Measurements from ENCODE around the gene COL1A2.

Gene COL1A2

GRCh38 chr7:94396037-94396431, 1.3 kb downstream of the COL1A2 start:
- no peak overlapping the region for H3K27ac ChIP-seq (ENCODE audit: low read length)
- no peak overlapping the region for H3K9ac ChIP-seq (ENCODE audit: low read length)
- H3F3A ChIP-seq (ENCODE audit: insufficient read depth, low read length): no peaks in the 10 kb centered on the region
- no peaks in the 10 kb centered on the region for H3K79me2 ChIP-seq (ENCODE audit: low read length)
- H3K4me2 ChIP-seq (ENCODE audit: low read depth, low read length): no peak overlapping the region
- H3K4me3 ChIP-seq (ENCODE audit: low read length): no peak overlapping the region
- no peaks in the 10 kb centered on the region for H4K20me1 ChIP-seq (ENCODE audit: insufficient read depth, low read length)
- no peaks in the 10 kb centered on the region for H3K27me3 ChIP-seq (replicated peaks; ENCODE audit: insufficient read depth, low read length)
- H3K4me1 ChIP-seq (ENCODE audit: low read length): 0 out of 2 replicates have a peak, but pooled peaks cover 4% of the 10 kb centered on the region
- no peak for DNase-seq
- no peaks in the 10 kb centered on the region for H3K9me2 ChIP-seq (replicated peaks; ENCODE audit: insufficient read depth, low read length)
- H2AFZ ChIP-seq (ENCODE audit: low read length): no peak overlapping the region
- no peaks in the 10 kb centered on the region for H3K36me3 ChIP-seq (replicated peaks; ENCODE audit: insufficient read depth, low read length)
- TF ChIP-seq, protein P1, sequence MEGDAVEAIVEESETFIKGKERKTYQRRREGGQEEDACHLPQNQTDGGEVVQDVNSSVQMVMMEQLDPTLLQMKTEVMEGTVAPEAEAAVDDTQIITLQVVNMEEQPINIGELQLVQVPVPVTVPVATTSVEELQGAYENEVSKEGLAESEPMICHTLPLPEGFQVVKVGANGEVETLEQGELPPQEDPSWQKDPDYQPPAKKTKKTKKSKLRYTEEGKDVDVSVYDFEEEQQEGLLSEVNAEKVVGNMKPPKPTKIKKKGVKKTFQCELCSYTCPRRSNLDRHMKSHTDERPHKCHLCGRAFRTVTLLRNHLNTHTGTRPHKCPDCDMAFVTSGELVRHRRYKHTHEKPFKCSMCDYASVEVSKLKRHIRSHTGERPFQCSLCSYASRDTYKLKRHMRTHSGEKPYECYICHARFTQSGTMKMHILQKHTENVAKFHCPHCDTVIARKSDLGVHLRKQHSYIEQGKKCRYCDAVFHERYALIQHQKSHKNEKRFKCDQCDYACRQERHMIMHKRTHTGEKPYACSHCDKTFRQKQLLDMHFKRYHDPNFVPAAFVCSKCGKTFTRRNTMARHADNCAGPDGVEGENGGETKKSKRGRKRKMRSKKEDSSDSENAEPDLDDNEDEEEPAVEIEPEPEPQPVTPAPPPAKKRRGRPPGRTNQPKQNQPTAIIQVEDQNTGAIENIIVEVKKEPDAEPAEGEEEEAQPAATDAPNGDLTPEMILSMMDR (IDR thresholded peaks at IDR 0.05; ENCODE audit: low read length): no peak
- TF ChIP-seq EZH2 (optimal IDR thresholded peaks at IDR 0.05; ENCODE audit: low read depth, low read length): no peak
- no peak for TF ChIP-seq EZH2phosphoT487 (IDR thresholded peaks at IDR 0.05; ENCODE audit: low read length)
- H3K9me3 ChIP-seq (replicated peaks; ENCODE audit: insufficient read depth, low read length): no peaks in the 10 kb centered on the region

- DNase-seq: no peak
- Histone ChIP-seq H3K27me3 (replicated peaks; ENCODE audit: insufficient read depth, low read length) (no peaks in the 10 kb centered on the region), H4K20me1 (ENCODE audit: insufficient read depth, low read length) (no peaks in the 10 kb centered on the region), H3K9me3 (replicated peaks; ENCODE audit: insufficient read depth, low read length) (no peaks in the 10 kb centered on the region), H3K36me3 (replicated peaks; ENCODE audit: insufficient read depth, low read length) (no peaks in the 10 kb centered on the region), H3K9ac (ENCODE audit: low read length) (no peak overlapping the region), H3K4me3 (ENCODE audit: low read length) (no peak overlapping the region), H3K79me2 (ENCODE audit: low read length) (no peaks in the 10 kb centered on the region), H3K4me1 (ENCODE audit: low read length) (0 out of 2 replicates have a peak, but pooled peaks cover 4% of the 10 kb centered on the region), H2AFZ (ENCODE audit: low read length) (no peak overlapping the region), H3K9me2 (replicated peaks; ENCODE audit: insufficient read depth, low read length) (no peaks in the 10 kb centered on the region), H3K27ac (ENCODE audit: low read length) (no peak overlapping the region), H3F3A (ENCODE audit: insufficient read depth, low read length) (no peaks in the 10 kb centered on the region), H3K4me2 (ENCODE audit: low read depth, low read length) (no peak overlapping the region)
- TF ChIP-seq EZH2phosphoT487 (IDR thresholded peaks at IDR 0.05; ENCODE audit: low read length) (no peak), EZH2 (optimal IDR thresholded peaks at IDR 0.05; ENCODE audit: low read depth, low read length) (no peak)
- TF ChIP-seq, protein P1 (IDR thresholded peaks at IDR 0.05; ENCODE audit: low read length): no peak
Observed at GRCh38 chr7:94396596-94396995, 1.9 kb downstream of the COL1A2 start.

DNA sequence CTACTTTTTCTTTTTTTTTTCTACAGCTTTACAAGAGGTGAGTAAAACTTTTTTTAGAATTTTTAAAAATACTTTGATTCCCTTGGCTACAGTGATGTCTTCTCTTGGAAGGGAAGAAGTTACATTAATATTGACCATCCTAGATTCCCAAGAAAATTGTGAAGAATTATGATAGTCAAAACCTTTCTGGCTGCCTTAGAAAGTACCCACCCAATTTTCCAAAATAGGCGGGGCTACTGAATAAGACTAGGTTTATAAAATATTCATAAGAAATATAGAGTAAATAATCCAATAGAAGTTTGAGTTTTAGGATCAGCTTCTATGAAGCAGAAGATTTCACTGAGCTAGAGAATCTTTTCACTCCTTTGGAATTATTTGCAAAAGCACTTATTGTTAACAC, 3.0 kb downstream of the COL1A2 start:
- H3K9ac ChIP-seq (ENCODE audit: low read length): no peak overlapping the region
- H3K9me2 ChIP-seq (replicated peaks; ENCODE audit: insufficient read depth, low read length): no peaks in the 10 kb centered on the region
- no peaks in the 10 kb centered on the region for H3K36me3 ChIP-seq (replicated peaks; ENCODE audit: insufficient read depth, low read length)
- no peak overlapping the region for H3K4me3 ChIP-seq (ENCODE audit: low read length)
- H3K4me2 ChIP-seq (ENCODE audit: low read depth, low read length): no peak overlapping the region
- no peaks in the 10 kb centered on the region for H4K20me1 ChIP-seq (ENCODE audit: insufficient read depth, low read length)
- H3K4me1 ChIP-seq (ENCODE audit: low read length): 0 out of 2 replicates have a peak, but pooled peaks cover 4% of the 10 kb centered on the region
- no peak overlapping the region for H3K27ac ChIP-seq (ENCODE audit: low read length)
- no peaks in the 10 kb centered on the region for H3K27me3 ChIP-seq (replicated peaks; ENCODE audit: insufficient read depth, low read length)
- H2AFZ ChIP-seq (ENCODE audit: low read length): no peak overlapping the region
- H3F3A ChIP-seq (ENCODE audit: insufficient read depth, low read length): no peaks in the 10 kb centered on the region
- H3K79me2 ChIP-seq (ENCODE audit: low read length): no peaks in the 10 kb centered on the region
- TF ChIP-seq EZH2 (optimal IDR thresholded peaks at IDR 0.05; ENCODE audit: low read depth, low read length): no peak
- no peak for TF ChIP-seq EZH2phosphoT487 (IDR thresholded peaks at IDR 0.05; ENCODE audit: low read length)
- TF ChIP-seq, protein P1 (IDR thresholded peaks at IDR 0.05; ENCODE audit: low read length): no peak
- DNase-seq: no peak
- no peaks in the 10 kb centered on the region for H3K9me3 ChIP-seq (replicated peaks; ENCODE audit: insufficient read depth, low read length)

All from MM.1S (cell line).